Breast epithelium (tissue), 4 donors: Measurements from ENCODE around the gene ALDH18A1. TPM values are rescaled to one million over a fixed set of nuclear protein-coding genes. Genes with fewer than 3 reads are reported as not detected.

Experiments
- DNase-seq, 2 donors: peaks; one replicate each; pipeline ENCODE4 v3.0.0-alpha.2; 2019; ENCODE audit warnings: low spot score in 2 of 2
- H3K27ac ChIP-seq, 2 donors: fragments of 200-600 bp; sonication (generic) in 1 of 2; one replicate each; pipeline ENCODE4 v1.5.1; 2016 to 2019; ENCODE audit warnings: mild to moderate bottlenecking in 1 of 2
- H3K27me3 ChIP-seq, 2 donors: fragments of 200-600 bp; sonication (generic) in 1 of 2; one replicate each; pipeline versions ENCODE4 v1.5.1 to v1.6.0; 2017 to 2019; ENCODE audit warnings: control low read depth in 1 of 2, mild to moderate bottlenecking in 1 of 2
- H3K36me3 ChIP-seq: fragments of 200-600 bp; one replicate; pipeline ENCODE4 v1.5.1; 2019
- H3K4me1 ChIP-seq, 2 donors: fragments of 200-600 bp; sonication (generic); one replicate each; pipeline ENCODE4 v1.5.1; 2016 to 2019; ENCODE audit warnings: control low read depth in 1 of 2
- H3K4me3 ChIP-seq, 3 donors: fragments of 200-600 bp; sonication (generic); 1 replicate in 2 of 3; 2 replicates in 1 of 3; pipeline ENCODE4 v1.5.1; 2016 to 2019; ENCODE audit warnings: mild to moderate bottlenecking in 3 of 3, moderate library complexity in 2 of 3
- H3K9me3 ChIP-seq, 2 donors: fragments of 200-600 bp; sonication (generic) in 1 of 2; one replicate each; pipeline ENCODE4 v1.5.1; 2016 to 2019; ENCODE audit warnings: control low read depth in 1 of 2
- POLR2A ChIP-seq: fragments of 450-650 bp; IDR thresholded peaks from one replicate; pipeline ENCODE4 v1.6.1; 2016; ENCODE audit warnings: antibody characterized with exemption, mild to moderate bottlenecking, moderate library complexity
- POLR2AphosphoS5 ChIP-seq, 3 donors: sonication (generic); formaldehyde crosslinking; IDR thresholded peaks; one replicate each; pipeline ENCODE4 v1.6.1; 2017; ENCODE audit warnings: antibody characterized with exemption in 3 of 3
- intact Hi-C: fragments of 100-400 bp; cut with DNase I; formaldehyde crosslinking; loops from one replicate; pipeline ENCODE4 v1.15.1; 2023; ENCODE audit warnings: low total_unique reads
- total RNA-seq, 3 donors: library from RNA; depleted of rRNA; stranded (reverse); fragments of >200 nt; gene quantifications; one replicate each; pipeline ENCODE4 v1.1.0, GENCODE V29; 2016
- TF ChIP-seq, protein P1 (sequence below), 3 donors: fragments of 450-650 bp; IDR thresholded peaks; one replicate each; pipeline ENCODE4 v1.5.1; 2016 to 2017; ENCODE audit warnings: antibody characterized with exemption in 3 of 3, mild to moderate bottlenecking in 3 of 3, moderate library complexity in 3 of 3

The ALDH18A1 gene
- total RNA-seq, 3 donors from 2014 or later, result 18.6 to 47.2 (median 38.2) TPM

GRCh38 chr10:95604630-95605029 lies 51.9 kb downstream of the ALDH18A1 start:
- TF ChIP-seq POLR2AphosphoS5 (IDR thresholded peaks at IDR 0.05) (no peak), POLR2A (no peak)
- TF ChIP-seq, protein P1, sequence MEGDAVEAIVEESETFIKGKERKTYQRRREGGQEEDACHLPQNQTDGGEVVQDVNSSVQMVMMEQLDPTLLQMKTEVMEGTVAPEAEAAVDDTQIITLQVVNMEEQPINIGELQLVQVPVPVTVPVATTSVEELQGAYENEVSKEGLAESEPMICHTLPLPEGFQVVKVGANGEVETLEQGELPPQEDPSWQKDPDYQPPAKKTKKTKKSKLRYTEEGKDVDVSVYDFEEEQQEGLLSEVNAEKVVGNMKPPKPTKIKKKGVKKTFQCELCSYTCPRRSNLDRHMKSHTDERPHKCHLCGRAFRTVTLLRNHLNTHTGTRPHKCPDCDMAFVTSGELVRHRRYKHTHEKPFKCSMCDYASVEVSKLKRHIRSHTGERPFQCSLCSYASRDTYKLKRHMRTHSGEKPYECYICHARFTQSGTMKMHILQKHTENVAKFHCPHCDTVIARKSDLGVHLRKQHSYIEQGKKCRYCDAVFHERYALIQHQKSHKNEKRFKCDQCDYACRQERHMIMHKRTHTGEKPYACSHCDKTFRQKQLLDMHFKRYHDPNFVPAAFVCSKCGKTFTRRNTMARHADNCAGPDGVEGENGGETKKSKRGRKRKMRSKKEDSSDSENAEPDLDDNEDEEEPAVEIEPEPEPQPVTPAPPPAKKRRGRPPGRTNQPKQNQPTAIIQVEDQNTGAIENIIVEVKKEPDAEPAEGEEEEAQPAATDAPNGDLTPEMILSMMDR (IDR thresholded peaks at IDR 0.05), result no peak
- Histone ChIP-seq H3K27ac (peak overlapping the region in 1 of 2 donors; percentile 52), H3K9me3 (no peaks in the 10 kb centered on the region), H3K4me3 (no peak overlapping the region), H3K4me1 (no peaks in the 10 kb centered on the region), H3K27me3 (no peaks in the 10 kb centered on the region), H3K36me3 (no peaks in the 10 kb centered on the region)
- DNase-seq, result no peak
- intact Hi-C loops, result loop anchor here (5.0 kb wide), 1 partner anchor 232 kb away; no protein-coding TSS in a partner anchor

DNA sequence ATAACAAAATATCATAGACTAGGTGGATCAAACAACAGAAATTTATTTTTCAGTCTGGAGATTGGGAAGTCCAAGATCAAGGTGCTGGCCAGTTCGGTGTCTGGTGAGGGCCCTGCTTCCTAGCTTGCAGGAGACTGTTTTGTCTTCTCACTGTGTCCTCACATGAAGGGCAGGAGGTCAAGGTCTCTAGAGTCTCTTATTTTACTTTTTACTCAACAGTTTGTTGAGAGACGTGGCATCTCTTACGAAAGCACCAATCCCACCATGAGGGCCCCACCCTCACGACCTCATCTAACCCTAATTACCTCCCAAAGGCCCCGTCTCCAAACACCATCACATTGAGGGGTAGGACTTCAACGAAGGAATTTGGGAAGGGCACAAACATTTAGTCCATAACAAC lies 54.1 kb downstream of the ALDH18A1 start:
- H3K27ac ChIP-seq, result no peak overlapping the region

DNA sequence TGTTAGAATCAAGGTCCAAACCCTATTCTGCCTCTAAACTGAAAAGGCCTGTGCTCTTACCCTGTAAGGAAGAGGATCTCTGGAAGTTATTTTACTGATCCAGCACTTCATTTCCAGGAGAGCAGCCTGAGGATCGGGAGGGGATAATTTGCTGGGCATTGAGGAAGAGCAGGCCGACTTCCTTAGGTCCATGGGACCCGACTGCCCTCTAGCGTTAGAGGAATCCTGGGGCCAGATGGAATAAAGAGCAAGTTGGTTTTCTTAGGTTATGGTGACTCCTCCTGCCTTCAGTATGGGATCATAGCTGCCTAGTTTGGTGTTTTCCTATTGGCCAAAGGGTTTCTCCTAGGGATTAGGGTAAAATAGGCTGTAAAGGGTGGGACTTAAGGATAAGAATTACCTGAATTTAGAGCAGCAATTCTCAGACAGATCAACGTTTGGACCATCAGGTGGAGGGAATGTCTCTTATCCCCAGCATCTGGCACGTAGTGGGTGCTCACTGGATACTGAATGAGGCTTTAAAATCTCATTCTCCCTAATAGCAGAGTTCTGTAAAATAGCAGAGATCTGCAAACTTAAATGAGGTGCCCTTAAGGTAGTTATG lies 55.3 kb downstream of the ALDH18A1 start:
- DNase-seq, result peak; percentile 64 to 74
- Histone ChIP-seq H3K4me1 (no peaks in the 10 kb centered on the region), H3K36me3 (no peaks in the 10 kb centered on the region), H3K27me3 (no peaks in the 10 kb centered on the region), H3K9me3 (no peaks in the 10 kb centered on the region), H3K4me3 (no peak overlapping the region), H3K27ac (no peak overlapping the region)
- intact Hi-C loops, result loop anchor here (5.0 kb wide), 1 partner anchor 229 kb away; no protein-coding TSS in a partner anchor
- TF ChIP-seq POLR2AphosphoS5 (IDR thresholded peaks at IDR 0.05) (peak in 2 of 3 donors; percentile 62 to 69), POLR2A (no peak)
- TF ChIP-seq, protein P1 (IDR thresholded peaks at IDR 0.05), result peak; percentile 80 to 96 (median 92)

More for the DNA sequence above, 54.1 kb downstream of the ALDH18A1 start:
- Histone ChIP-seq H3K27me3 (no peaks in the 10 kb centered on the region), H3K36me3 (no peaks in the 10 kb centered on the region), H3K4me1 (no peaks in the 10 kb centered on the region), H3K4me3 (no peak overlapping the region), H3K9me3 (no peaks in the 10 kb centered on the region)
- TF ChIP-seq POLR2AphosphoS5 (IDR thresholded peaks at IDR 0.05), result no peak
- intact Hi-C loops, result loop anchor here (5.0 kb wide), 1 partner anchor 230 kb away; no protein-coding TSS in a partner anchor
- no peak for DNase-seq

DNA sequence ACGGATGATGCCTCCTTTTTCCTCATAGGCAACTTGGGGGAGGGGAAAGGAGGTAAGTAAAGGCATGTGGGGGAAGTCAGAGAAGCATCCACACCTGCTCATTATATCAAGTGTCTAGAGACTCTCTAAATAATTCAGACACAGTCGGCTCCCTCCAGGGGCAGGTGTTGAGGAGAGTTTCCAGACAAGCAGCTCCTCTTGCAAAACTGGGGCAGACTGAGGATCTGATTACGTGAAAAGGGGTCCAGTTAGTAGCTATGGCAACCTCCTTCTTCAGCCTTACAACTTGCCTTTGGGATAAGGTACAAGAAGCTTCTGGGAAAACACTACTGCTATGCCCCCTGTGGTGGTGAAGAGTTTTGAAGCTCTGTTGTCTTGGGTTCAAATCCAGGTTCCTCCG lies 56.4 kb downstream of the ALDH18A1 start:
- H3K4me1 ChIP-seq, result no peaks in the 10 kb centered on the region
- no peak overlapping the region for H3K4me3 ChIP-seq
- TF ChIP-seq, protein P1 (IDR thresholded peaks at IDR 0.05), result no peak
- TF ChIP-seq POLR2AphosphoS5 (IDR thresholded peaks at IDR 0.05), result no peak
- no peak for TF ChIP-seq POLR2A
- H3K36me3 ChIP-seq, result no peaks in the 10 kb centered on the region
- H3K27me3 ChIP-seq, result no peaks in the 10 kb centered on the region
- no peaks in the 10 kb centered on the region for H3K9me3 ChIP-seq
- no peak overlapping the region for H3K27ac ChIP-seq
- DNase-seq, result no peak
- intact Hi-C loops, result loop anchor here (5.0 kb wide), 1 partner anchor 228 kb away; no protein-coding TSS in a partner anchor

GRCh38 chr10:95597788-95598187 lies 58.7 kb downstream of the ALDH18A1 start:
- H3K36me3 ChIP-seq, result no peaks in the 10 kb centered on the region
- H3K27ac ChIP-seq, result no peak overlapping the region
- no peaks in the 10 kb centered on the region for H3K9me3 ChIP-seq
- intact Hi-C loops, result loop anchor here (10.0 kb wide), 1 partner anchor 163 kb away; no protein-coding TSS in a partner anchor
- no peaks in the 10 kb centered on the region for H3K4me1 ChIP-seq
- H3K4me3 ChIP-seq, result no peak overlapping the region
- DNase-seq, result no peak
- H3K27me3 ChIP-seq, result no peaks in the 10 kb centered on the region
- TF ChIP-seq POLR2AphosphoS5 (IDR thresholded peaks at IDR 0.05) (no peak), POLR2A (no peak)
- TF ChIP-seq, protein P1 (IDR thresholded peaks at IDR 0.05), result no peak
